B cell (primary cell): ENCODE data around the gene MORF4L1. TPM values are rescaled to one million over a fixed set of nuclear protein-coding genes. Genes with fewer than 3 reads are reported as not detected.
A peak's percentile ranks its signal among the peaks of the same experiment; 100 is the strongest.

Experiments used
- ATAC-seq: fragments of 200-7000 bp; cut with Tn5 transposase; one replicate; pipeline ENCODE4 v1.10.0; 2021; ENCODE audit warnings: low read depth, mild to moderate bottlenecking, moderate number of reproducible peaks, moderate library complexity
- CTCF ChIA-PET: fragments of 350-600 bp; sonication (Branson Sonifier 250); formaldehyde crosslinking; loops from one replicate; lab custom pipeline; 2021; ENCODE audit warnings: antibody characterized with exemption, inconsistent platforms; lab: Charles Lee
- POLR2A ChIA-PET: fragments of 350-600 bp; sonication (Branson Sonifier 250); formaldehyde crosslinking; loops from one replicate; lab custom pipeline; 2021; ENCODE audit warnings: antibody characterized with exemption; lab: Charles Lee
- DNase-seq: peaks from one replicate; pipeline ENCODE4 v3.0.0; 2013
- H2AFZ ChIP-seq: 2 replicates; pipeline ENCODE4 v1.6.1; 2012; ENCODE audit warnings: mild to moderate bottlenecking, low read depth, low read length; ENCODE audit not compliant: insufficient read depth, poor library complexity, severe bottlenecking
- H3K27ac ChIP-seq, 2 donors: 1 replicate in 1 of 2; 2 replicates in 1 of 2; pipeline ENCODE4 v1.5.1; 2012 to 2013; ENCODE audit warnings: low read length in 2 of 2, mild to moderate bottlenecking in 2 of 2, moderate library complexity in 1 of 2
- H3K27me3 ChIP-seq, 4 experiments: fragments of 200-600 bp in 1 of 4; sonication (generic) in 1 of 4; replicated peaks in 1 of 4; 1 replicate in 2 of 4; 2 replicates in 2 of 4; pipeline versions ENCODE4 v1.6.1 to v1.7.0; 2013 to 2016; ENCODE audit warnings: low read length in 3 of 4, mild to moderate bottlenecking in 2 of 4, mixed read lengths in 1 of 4, moderate library complexity in 1 of 4; ENCODE audit not compliant: insufficient read depth in 4 of 4, control insufficient read depth in 3 of 4; ENCODE audit errors: control extremely low read depth in 1 of 4
- H3K36me3 ChIP-seq, 2 experiments: replicated peaks in 1 of 2; 1 replicate in 1 of 2; 2 replicates in 1 of 2; pipeline versions ENCODE4 v1.6.1 to v1.7.1; 2013; ENCODE audit warnings: low read length in 1 of 2; ENCODE audit not compliant: insufficient read depth in 2 of 2, control insufficient read depth in 1 of 2; ENCODE audit errors: control extremely low read depth in 1 of 2, extremely low read depth in 1 of 2
- H3K4me1 ChIP-seq, 2 donors: fragments of 200-600 bp in 1 of 2; sonication (generic) in 1 of 2; 1 replicate in 1 of 2; 2 replicates in 1 of 2; pipeline versions ENCODE4 v1.5.1 to v1.6.1; 2013 to 2017; ENCODE audit warnings: low read length in 2 of 2; ENCODE audit not compliant: control insufficient read depth in 2 of 2, insufficient read depth in 2 of 2
- H3K4me2 ChIP-seq: replicated peaks from 2 replicates; pipeline ENCODE3; 2012; ENCODE audit warnings: mild to moderate bottlenecking, low read depth, low read length; ENCODE audit not compliant: poor library complexity, severe bottlenecking
- H3K4me3 ChIP-seq, 5 experiments: fragments of 200-600 bp in 1 of 5; sonication (generic) in 1 of 5; 1 replicate in 3 of 5; 2 replicates in 2 of 5; pipeline versions ENCODE4 v1.5.1 to v1.7.0; 2011 to 2016; ENCODE audit warnings: low read length in 4 of 5, mild to moderate bottlenecking in 4 of 5, low read depth in 2 of 5, control low read depth in 1 of 5, moderate library complexity in 1 of 5; ENCODE audit not compliant: insufficient read depth in 1 of 5; ENCODE audit errors: control extremely low read depth in 1 of 5, extremely low read depth in 1 of 5
- H3K79me2 ChIP-seq: fragments of 200-600 bp; sonication (generic); one replicate; pipeline ENCODE4 v1.6.0; 2016; ENCODE audit warnings: low read length; ENCODE audit not compliant: control insufficient read depth, insufficient read depth
- H3K9ac ChIP-seq: fragments of 200-600 bp; sonication (generic); 2 replicates; pipeline ENCODE4 v1.6.1; 2017; ENCODE audit warnings: mild to moderate bottlenecking, low read length, moderate library complexity
- H3K9me3 ChIP-seq, 3 donors: one replicate each; pipeline versions ENCODE4 v1.6.1 to v1.7.1; 2013; ENCODE audit warnings: low read length in 2 of 3; ENCODE audit not compliant: control insufficient read depth in 2 of 3, insufficient read depth in 1 of 3; ENCODE audit errors: control extremely low read depth in 1 of 3
- H4K20me1 ChIP-seq: 2 replicates; pipeline ENCODE4 v1.6.0; 2012; ENCODE audit warnings: mild to moderate bottlenecking, low read length; ENCODE audit not compliant: insufficient read depth, control insufficient read depth, poor library complexity, severe bottlenecking
- H3K27ac Mint-ChIP-seq: one replicate; pipeline ENCODE4 v1.8.0; 2021; ENCODE audit warnings: mixed read lengths
- H3K27me3 Mint-ChIP-seq: one replicate; pipeline ENCODE4 v1.8.0; 2021; ENCODE audit warnings: mixed read lengths
- H3K4me1 Mint-ChIP-seq: one replicate; pipeline ENCODE4 v1.8.0; 2021; ENCODE audit warnings: mixed read lengths
- H3K4me3 Mint-ChIP-seq: one replicate; pipeline ENCODE4 v1.8.0; 2021; ENCODE audit warnings: mixed read lengths
- H3K9me3 Mint-ChIP-seq: one replicate; pipeline ENCODE4 v1.8.0; 2022; ENCODE audit warnings: mixed read lengths; ENCODE audit not compliant: insufficient read depth
- EZH2 ChIP-seq: IDR thresholded peaks from 2 replicates; pipeline ENCODE4 v1.6.1; 2012; ENCODE audit warnings: borderline replicate concordance, low read depth, mild to moderate bottlenecking, moderate library complexity, low read length; ENCODE audit not compliant: insufficient read depth, poor library complexity, severe bottlenecking
- WGBS: methylation state at CpG from one replicate; pipeline ENCODE4 v1.1.5; 2013; ENCODE audit warnings: missing lambda C conversion rate; ENCODE audit not compliant: insufficient coverage; 5-methylcytosine and 5-hydroxymethylcytosine counted together
- intact Hi-C: fragments of 100-400 bp; cut with micrococcal nuclease; formaldehyde crosslinking; loops from one replicate; pipeline ENCODE4 v1.10.0; 2022
- polyA plus RNA-seq: library from polyadenylated mRNA; depleted of rRNA; stranded (reverse); fragments of >200 nt; gene quantifications from 2 replicates; pipeline ENCODE4 v1.2.3, GENCODE V29; 2012
- total RNA-seq, 2 donors: library from RNA; stranded (reverse); fragments of 120-200 nt in 1 of 2; gene quantifications; 1 replicate in 1 of 2; 2 replicates in 1 of 2; pipeline versions ENCODE4 v1.2.3 to v1.2.4, GENCODE V29; 2013 to 2022
- TF ChIP-seq, protein P1 (sequence below): fragments of 200-600 bp; IDR thresholded peaks from one replicate; pipeline ENCODE4 v1.8.0; 2022; ENCODE audit warnings: antibody characterized with exemption, mild to moderate bottlenecking

The MORF4L1 gene
- total and polyA plus RNA-seq, 2 donors (not counting 1 experiment from before 2014, with no cell fraction given) = 79.0 to 242 TPM

DNA sequence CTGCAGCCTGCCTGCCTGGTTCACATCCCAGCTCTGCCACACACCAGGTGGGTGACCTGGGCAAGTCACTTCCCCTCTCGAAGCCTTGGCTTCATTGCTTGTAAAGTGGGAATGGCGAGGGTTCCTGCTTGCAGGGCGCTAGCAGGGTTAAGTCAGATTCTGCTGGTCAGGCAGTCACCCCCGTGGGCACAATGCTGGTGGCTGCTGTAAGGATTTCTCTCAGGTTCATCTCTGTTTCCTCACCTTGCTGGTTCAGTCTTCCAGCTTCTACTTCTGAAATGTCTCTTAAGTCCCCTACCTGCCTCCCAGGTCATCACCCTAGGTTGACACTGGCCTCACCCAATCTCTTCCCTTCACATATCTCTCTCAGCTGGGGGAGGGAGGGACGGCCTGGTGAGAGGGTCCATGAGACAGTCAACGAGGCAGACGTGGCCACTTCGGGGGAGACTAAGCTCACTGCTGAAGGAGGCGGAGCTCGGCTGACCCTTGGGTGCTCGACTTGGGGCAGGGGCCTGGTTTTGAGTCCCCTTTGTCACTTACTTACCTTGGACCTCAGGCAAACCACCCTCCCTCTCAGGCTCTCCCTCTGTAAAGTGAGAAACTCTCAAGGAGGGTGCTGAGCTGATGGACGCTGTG is 60.6 kb downstream of the MORF4L1 start:
- peaks cover 0 to 80% of the 10 kb centered on the region in 2 experiments for H3K36me3 ChIP-seq
- H3K27me3 ChIP-seq = no peaks in the 10 kb centered on the region
- no peak overlapping the region for H3K4me2 ChIP-seq
- DNase-seq (no peak), ATAC-seq (no peak)
- peaks cover 29 to 30% of the 10 kb centered on the region in 2 donors for H3K4me1 ChIP-seq
- TF ChIP-seq EZH2 = no peak
- TF ChIP-seq, protein P1, sequence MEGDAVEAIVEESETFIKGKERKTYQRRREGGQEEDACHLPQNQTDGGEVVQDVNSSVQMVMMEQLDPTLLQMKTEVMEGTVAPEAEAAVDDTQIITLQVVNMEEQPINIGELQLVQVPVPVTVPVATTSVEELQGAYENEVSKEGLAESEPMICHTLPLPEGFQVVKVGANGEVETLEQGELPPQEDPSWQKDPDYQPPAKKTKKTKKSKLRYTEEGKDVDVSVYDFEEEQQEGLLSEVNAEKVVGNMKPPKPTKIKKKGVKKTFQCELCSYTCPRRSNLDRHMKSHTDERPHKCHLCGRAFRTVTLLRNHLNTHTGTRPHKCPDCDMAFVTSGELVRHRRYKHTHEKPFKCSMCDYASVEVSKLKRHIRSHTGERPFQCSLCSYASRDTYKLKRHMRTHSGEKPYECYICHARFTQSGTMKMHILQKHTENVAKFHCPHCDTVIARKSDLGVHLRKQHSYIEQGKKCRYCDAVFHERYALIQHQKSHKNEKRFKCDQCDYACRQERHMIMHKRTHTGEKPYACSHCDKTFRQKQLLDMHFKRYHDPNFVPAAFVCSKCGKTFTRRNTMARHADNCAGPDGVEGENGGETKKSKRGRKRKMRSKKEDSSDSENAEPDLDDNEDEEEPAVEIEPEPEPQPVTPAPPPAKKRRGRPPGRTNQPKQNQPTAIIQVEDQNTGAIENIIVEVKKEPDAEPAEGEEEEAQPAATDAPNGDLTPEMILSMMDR = no peak
- H3K27me3 Mint-ChIP-seq = no peaks in the 10 kb centered on the region
- intact Hi-C loops = no loop called here
- WGBS = 88% methylated on average over 6 of the region's 12 CpGs
- no peak overlapping the region for H3K4me3 ChIP-seq
- POLR2A ChIA-PET = no interaction called here
- H3K4me1 Mint-ChIP-seq = peaks cover 27% of the 10 kb centered on the region
- H3K79me2 ChIP-seq = peaks cover 17% of the 10 kb centered on the region
- H3K4me3 Mint-ChIP-seq = no peak overlapping the region
- no peaks in the 10 kb centered on the region for H3K9me3 Mint-ChIP-seq
- peak overlapping the region; percentile 68 for H3K27ac Mint-ChIP-seq
- no peak overlapping the region for H3K27ac ChIP-seq
- no peaks in the 10 kb centered on the region for H4K20me1 ChIP-seq
- peaks cover 0 to 4% (median 0%) of the 10 kb centered on the region in 3 donors for H3K9me3 ChIP-seq
- CTCF ChIA-PET = interaction anchor here (3.0 kb wide), 1 partner anchor 92 kb away, joined by 10 read pairs; no protein-coding TSS in a partner anchor
- H3K9ac ChIP-seq = no peak overlapping the region
- no peak overlapping the region for H2AFZ ChIP-seq
